GM18907 (cell line): ENCODE measurements around the gene ACSS2.
"Not testable (repeated sequence)": the region's sequence is repeated elsewhere in the genome, so short reads cannot be mapped to it uniquely, and the experiment has no call there.

Experiments
- ATAC-seq: cut with Tn5 transposase; IDR thresholded peaks from one replicate; pipeline ENCODE4 v1.9.1; 2021; ENCODE audit warnings: mild to moderate bottlenecking, moderate library complexity; ENCODE audit not compliant: unreplicated experiment

Gene ACSS2

DNA sequence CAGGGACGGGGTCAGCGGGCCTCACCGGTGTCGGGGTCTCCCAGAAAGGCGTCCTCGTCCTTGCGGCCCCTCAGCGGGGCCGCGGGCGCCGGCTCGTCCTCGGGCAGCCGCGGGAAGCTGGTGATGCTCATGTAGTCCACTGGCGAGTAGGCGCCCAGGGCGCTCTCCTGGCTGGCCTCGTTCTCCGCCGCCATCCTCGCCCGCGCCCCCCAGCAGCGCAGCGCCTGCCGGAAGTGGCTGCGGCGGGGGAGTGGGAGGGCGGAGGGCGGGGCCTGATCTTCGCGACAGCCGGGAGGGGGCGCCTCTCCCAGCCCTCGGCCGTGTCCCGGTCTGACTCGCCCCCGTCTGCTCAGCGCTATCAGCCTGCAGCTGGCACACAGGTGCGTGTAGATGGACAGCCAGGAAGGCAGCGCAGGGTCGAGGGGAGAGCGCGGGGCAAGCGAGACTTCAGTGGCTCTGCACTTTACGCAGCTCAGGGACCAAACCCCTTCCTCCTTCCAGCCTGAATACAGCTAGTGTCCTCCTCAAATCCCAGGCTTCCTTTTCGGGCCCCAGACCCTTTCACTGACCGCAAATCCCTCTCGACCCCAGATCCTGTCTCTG lies 3.7 kb upstream of the ACSS2 start, which contains the start of gene GGT7:
Gene GGT7 (minus strand): TSS at position 235 of the 603 bp plus-strand sequence. CDS start 41 bp downstream, at position 194.
- peak; percentile 49 for ATAC-seq

GRCh38 chr20:34873583-34874093 lies 2.8 kb upstream of the ACSS2 start:
- no peak for ATAC-seq

DNA sequence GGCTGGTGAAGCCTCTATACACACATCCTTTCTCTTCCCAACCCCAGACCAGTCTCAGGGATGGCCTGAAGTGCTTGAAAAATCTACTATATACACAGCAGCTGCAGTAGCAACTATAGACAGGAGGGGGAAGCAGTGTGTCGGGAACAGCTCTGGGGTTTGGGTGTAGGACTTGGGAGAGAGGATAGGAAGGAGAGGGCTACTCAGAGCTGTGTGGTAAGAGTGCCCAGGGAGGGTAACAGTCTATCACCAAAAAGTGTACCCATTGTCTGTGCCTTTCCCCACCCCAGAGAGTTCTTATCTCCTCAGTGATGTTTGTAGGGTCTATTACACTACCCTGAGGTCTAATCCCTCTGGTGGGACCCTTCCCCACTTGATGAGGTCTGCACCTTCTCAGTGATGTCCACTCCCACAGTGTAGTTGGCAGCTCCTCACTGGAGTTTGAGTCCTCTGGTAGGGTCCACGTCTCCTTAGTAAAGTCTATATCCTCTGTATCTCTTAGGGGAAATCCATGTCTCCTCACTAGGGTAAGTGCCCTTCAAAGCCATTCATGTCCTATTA lies 2.2 kb upstream of the ACSS2 start:
- no peak for ATAC-seq

DNA sequence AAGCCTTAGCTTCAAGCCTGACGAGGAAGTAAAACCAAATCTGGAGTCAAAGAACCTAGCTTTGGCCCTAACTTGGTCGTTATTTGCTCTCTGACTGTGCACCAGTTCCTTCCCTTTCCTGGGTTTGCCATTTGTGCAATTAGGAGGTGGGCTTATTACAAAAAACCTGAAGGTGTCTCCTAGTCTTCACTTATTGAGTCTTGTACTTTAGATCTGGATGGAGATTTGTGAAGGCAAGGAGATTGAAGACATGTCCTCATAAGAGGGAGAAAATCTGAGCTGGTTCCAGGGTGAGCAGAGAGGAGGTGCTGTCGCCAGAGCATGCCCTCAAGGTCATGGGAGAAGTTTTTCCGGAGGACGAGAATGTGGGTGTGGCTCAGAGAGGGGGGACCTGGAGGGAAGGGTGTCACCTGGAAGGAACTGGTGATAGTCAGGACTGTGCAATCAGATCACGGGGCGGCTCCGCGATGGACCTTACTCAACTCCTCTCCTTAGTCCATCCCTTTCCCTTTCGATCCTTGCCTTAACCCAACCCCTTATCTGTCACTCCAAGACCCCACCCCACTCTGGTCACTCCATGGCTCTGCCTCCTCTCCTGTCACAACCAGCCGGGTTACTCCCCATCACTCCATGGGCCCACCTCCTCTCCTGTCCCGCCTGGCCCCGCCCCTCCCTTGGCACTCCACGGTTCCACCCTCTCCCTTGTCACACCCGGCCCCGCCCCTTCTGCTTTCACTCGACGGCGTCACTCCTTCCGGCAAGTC lies 588 bp upstream of the ACSS2 start:
- peak; percentile 50 for ATAC-seq

GRCh38 chr20:34880215-34880850 lies 3.9 kb downstream of the ACSS2 start:
- ATAC-seq: no peak

DNA sequence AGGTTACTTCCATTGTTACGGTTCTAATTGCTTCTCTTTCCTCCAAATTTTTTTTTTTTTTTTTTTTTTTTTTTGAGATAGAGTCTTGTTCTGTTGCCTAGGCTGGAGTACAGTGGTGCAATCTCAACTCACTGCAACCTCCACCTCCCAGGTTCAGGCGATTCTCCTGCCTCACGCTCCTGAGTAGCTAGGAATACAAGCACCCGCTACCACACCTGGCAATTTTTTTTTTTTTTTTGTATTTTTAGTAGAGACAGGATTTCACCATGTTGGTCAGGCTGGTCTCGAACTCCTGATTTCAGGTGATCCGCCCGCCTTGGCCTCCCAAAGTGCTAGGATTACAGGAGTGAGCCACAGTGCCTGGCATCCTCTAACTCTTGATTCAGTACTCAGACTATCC lies 4.6 kb downstream of the ACSS2 start:
- not testable (repeated sequence) for ATAC-seq

DNA sequence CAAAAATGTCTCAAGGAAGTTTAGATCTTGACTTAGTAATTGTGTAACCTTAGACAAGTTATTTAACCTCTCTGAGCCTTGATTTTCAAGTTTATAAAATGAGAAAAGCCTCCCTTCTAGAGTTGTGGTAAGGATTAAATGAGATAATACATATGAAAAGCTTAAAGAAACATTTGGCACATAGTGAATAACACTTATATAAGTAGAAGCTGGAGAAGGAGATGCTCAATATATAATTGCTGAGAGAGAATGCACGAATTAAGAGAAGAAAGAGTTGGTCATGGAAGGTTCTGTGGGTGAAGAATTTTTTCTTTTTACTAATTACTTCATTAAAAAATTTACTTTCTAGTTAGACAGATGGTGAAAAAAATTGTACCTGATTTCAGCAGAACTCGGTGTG lies 5.3 kb downstream of the ACSS2 start:
- no peak for ATAC-seq

DNA sequence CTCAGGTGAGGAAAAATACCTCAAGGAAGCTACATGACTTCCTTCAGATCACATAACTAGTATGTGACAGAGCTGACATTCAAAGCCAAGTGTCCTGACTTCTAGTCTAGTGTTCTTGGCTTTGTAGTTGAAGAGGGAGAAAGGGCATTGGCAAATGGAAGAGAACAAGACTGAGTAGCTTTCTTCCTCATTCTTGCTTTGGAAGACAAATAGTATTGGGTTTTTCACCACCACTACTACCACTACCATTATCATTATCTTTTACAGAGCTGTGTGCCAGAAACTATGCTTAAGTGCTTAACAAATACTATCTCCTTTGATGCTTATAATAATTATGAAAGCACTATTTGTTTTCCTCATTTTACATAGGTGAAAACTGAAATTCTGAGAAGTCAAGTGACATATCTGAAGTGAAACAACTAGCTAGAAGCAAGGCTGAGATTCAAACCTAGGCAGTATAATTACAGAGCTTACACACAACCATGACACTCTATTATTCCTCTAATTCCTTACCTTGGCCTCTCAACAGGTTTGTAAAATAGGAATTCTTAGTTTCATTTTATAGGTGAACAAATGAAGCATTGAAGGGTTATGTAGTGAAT lies 6.8 kb downstream of the ACSS2 start:
- ATAC-seq: no peak

DNA sequence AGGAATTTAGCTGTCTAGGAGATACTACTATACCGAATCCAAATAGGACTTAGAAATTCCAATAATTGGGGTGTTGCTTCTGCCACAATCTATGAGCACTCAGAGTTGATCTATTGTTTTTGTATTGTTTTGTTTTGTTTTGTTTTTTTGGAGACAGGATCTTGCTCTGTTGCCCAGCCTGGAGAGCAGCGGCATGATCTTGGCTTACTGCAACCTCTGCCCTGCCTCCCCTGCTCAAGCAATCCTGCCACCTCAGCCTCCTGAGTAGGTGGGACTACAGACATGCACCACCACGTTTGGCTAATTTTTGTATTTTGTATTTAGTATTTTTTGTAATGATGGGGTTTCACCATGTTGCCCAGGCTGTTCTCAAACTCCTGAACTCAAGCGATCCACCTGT lies 7.4 kb downstream of the ACSS2 start:
- ATAC-seq: no peak

GRCh38 chr20:34884260-34884659 lies 7.8 kb downstream of the ACSS2 start:
- no peak for ATAC-seq

DNA sequence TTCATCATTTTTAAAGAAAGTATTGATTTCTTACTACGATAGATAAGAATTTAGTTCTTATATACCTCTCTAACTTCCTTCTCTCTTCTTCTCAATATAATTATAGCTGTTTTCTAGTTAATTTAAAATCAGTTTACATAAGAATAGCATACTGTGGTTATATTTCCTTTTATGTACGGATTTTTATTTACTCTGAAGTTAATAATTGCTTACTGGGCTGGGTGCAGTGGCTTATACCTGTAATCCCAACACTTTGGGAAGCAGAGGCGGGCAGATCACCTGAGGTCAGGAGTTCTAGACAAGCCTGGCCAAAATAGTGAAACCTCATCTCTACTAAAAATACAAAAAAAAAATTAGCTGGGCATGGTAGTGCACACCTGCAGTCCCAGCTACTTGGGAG lies 9.7 kb downstream of the ACSS2 start:
- no peak for ATAC-seq

DNA sequence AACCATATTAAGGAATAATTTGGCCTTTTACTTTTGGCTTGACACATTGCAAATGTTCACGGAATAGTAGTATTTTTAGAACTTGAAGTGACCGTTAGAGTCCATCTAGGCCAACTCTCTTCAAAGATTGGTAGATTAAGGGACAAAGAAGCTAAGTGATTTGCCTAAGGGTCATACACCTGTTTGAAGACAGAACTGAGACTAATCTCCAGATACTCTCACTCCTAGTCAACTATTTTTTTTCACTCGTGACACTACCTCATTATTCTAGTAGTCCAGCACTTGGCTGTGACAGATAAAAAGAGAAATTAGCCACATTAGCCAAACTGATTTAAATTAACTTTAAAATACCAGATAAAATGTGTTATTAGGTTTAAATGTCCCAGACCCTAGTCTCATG lies 10.6 kb downstream of the ACSS2 start:
- no peak for ATAC-seq

- no peak for ATAC-seq
These were observed 12.1 kb downstream of the ACSS2 start for GRCh38 chr20:34888468-34888867.

GRCh38 chr20:34891166-34892062 lies 15.0 kb downstream of the ACSS2 start:
- no peak for ATAC-seq

- no peak for ATAC-seq
These were observed 16.3 kb downstream of the ACSS2 start for GRCh38 chr20:34892671-34893070.

DNA sequence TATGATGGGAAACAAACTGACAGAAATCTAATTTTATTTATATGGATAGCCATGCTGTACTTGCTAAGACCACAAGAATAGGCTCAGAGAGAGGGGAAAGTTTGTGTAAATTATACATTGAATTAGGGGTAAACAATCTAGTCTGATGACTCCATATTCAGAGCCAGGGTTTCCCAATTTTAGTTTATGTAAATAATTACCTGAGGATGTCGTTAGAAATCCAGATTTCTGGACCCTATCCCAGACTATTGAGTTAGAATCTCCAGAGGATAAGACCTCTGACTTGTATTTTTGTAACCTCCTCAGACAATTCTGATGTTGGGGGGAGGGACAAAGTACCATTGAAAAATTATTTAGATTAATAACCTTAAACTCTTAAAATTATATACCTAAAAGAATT lies 18.3 kb downstream of the ACSS2 start:
- ATAC-seq: no peak

GRCh38 chr20:34895465-34895864 lies 19.1 kb downstream of the ACSS2 start:
- ATAC-seq: no peak

- ATAC-seq: no peak
These were observed 19.7 kb downstream of the ACSS2 start for GRCh38 chr20:34896086-34896621.

- ATAC-seq: not testable (repeated sequence)
These were observed 21.7 kb downstream of the ACSS2 start for GRCh38 chr20:34898129-34898528.

- not testable (repeated sequence) for ATAC-seq
These were observed 22.3 kb downstream of the ACSS2 start for GRCh38 chr20:34898731-34899130.
